ENCODE measurements around the gene HORMAD2. TPM values are rescaled to one million over a fixed set of nuclear protein-coding genes. Genes with fewer than 3 reads are reported as not detected.

The HORMAD2 gene
- total and polyA plus RNA-seq, 2 donors (not counting 3 experiments of a cell fraction or from before 2014, with no cell fraction given) = not detected

DNA sequence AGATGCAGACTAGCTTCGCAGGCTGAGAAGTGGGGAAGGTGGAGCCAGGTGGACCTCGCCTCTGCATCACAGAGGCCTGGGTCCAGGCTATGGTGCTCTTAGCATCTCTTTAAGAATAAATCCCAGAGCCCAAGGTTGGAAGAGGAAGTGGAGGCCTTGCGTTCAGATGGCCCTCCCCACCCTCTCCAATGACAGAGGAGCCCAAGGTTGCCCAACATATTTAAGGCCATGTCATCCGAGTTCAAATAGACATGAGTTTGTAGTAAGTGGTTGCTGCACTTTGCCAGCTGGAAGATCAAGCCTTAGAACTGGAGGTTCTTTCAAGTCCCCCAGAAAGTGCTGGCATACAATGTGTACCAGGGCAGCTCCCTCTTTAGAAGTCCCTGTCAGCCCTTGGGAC is 47.1 kb upstream of the HORMAD2 start:
- H4K20me1 ChIP-seq (replicated peaks; ENCODE audit: control insufficient read depth, extremely low read depth, insufficient read depth, low read length) = no peaks in the 10 kb centered on the region
- intact Hi-C loops (cut with micrococcal nuclease) = no loop called here
- dilution Hi-C loops (cut with MboI; ENCODE audit: extremely low pct_ligation_motif_present, low sequenced_read_pairs) = no loop called here

GRCh38 chr22:30033901-30034300 is 46.4 kb upstream of the HORMAD2 start:
- CTCF ChIA-PET = interaction anchor here (0.7 to 2.0 kb wide), 5 partner anchors 21 to 29 kb away, joined by 3 to 6 read pairs (median 3); no protein-coding TSS in a partner anchor
- no peak for TF ChIP-seq MYC (IDR thresholded peaks at IDR 0.05; ENCODE audit: low read depth, low read length)
- no peak for TF ChIP-seq FOS (IDR thresholded peaks at IDR 0.05; ENCODE audit: borderline replicate concordance, insufficient read depth, low read length)
- TF ChIP-seq JUN (IDR thresholded peaks at IDR 0.05; ENCODE audit: borderline replicate concordance, insufficient read depth, insufficient read length, low read depth) = no peak
- TF ChIP-seq, protein P1, sequence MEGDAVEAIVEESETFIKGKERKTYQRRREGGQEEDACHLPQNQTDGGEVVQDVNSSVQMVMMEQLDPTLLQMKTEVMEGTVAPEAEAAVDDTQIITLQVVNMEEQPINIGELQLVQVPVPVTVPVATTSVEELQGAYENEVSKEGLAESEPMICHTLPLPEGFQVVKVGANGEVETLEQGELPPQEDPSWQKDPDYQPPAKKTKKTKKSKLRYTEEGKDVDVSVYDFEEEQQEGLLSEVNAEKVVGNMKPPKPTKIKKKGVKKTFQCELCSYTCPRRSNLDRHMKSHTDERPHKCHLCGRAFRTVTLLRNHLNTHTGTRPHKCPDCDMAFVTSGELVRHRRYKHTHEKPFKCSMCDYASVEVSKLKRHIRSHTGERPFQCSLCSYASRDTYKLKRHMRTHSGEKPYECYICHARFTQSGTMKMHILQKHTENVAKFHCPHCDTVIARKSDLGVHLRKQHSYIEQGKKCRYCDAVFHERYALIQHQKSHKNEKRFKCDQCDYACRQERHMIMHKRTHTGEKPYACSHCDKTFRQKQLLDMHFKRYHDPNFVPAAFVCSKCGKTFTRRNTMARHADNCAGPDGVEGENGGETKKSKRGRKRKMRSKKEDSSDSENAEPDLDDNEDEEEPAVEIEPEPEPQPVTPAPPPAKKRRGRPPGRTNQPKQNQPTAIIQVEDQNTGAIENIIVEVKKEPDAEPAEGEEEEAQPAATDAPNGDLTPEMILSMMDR (IDR thresholded peaks at IDR 0.05; ENCODE audit: extremely low read depth in 1 of 2, insufficient read depth in 1 of 2, low read depth in 1 of 2, low read length in 2 of 2) = no peak
- TF ChIP-seq GATA2 (IDR thresholded peaks at IDR 0.05; ENCODE audit: insufficient read depth, insufficient read length, low read depth, low read length) = no peak
- POLR2A ChIA-PET = no interaction called here
- H3K4me2 ChIP-seq (ENCODE audit: insufficient read depth, low read length) = no peak overlapping the region
- FAIRE-seq (no peak), DNase-seq (ENCODE audit: low read depth, low spot score) (no peak)
- H3K4me3 ChIP-seq (replicated peaks in 1 of 3; ENCODE audit: insufficient read depth in 1 of 3, low read depth in 1 of 3, low read length in 3 of 3) = no peak overlapping the region
- no peaks in the 10 kb centered on the region for H3K27me3 ChIP-seq (ENCODE audit: control insufficient read depth in 2 of 2, insufficient read depth in 2 of 2, low read length in 2 of 2)
- dilution Hi-C loops (cut with MboI; ENCODE audit: extremely low pct_ligation_motif_present, low sequenced_read_pairs) = no loop called here
- no peak overlapping the region for H3K27ac ChIP-seq (ENCODE audit: insufficient read depth, low read depth, low read length)
- BruUV-seq (replicated peaks) = no TSS peak
- intact Hi-C loops (cut with micrococcal nuclease) = no loop called here
- H3K4me1 ChIP-seq (ENCODE audit: control insufficient read depth, extremely low read depth, insufficient read depth, low read length) = peaks cover 8% of the 10 kb centered on the region
- no peaks in the 10 kb centered on the region for H3K9me3 ChIP-seq (replicated peaks; ENCODE audit: control insufficient read depth, insufficient read depth, low read length)
- no peaks in the 10 kb centered on the region for H3K9me1 ChIP-seq (replicated peaks; ENCODE audit: control insufficient read depth, extremely low read depth, insufficient read depth, low read length)
- no peaks in the 10 kb centered on the region for H3K36me3 ChIP-seq (ENCODE audit: control insufficient read depth in 2 of 2, extremely low read depth in 1 of 2, insufficient read depth in 2 of 2, low read length in 2 of 2)
- H3K79me2 ChIP-seq (ENCODE audit: control insufficient read depth, insufficient read depth, low read length) = no peaks in the 10 kb centered on the region
- no peak overlapping the region for H3K9ac ChIP-seq (replicated peaks; ENCODE audit: extremely low read depth, insufficient read depth, low read length)
- no peak overlapping the region for H2AFZ ChIP-seq (ENCODE audit: low read depth, low read length)
- H4K20me1 ChIP-seq (replicated peaks; ENCODE audit: control insufficient read depth, extremely low read depth, insufficient read depth, low read length) = no peaks in the 10 kb centered on the region

More for the DNA sequence above, 47.1 kb upstream of the HORMAD2 start:
- POLR2A ChIA-PET = no interaction called here
- no TSS peak for BruUV-seq (replicated peaks)
- Histone ChIP-seq H3K36me3 (ENCODE audit: control insufficient read depth in 2 of 2, extremely low read depth in 1 of 2, insufficient read depth in 2 of 2, low read length in 2 of 2) (no peaks in the 10 kb centered on the region), H3K79me2 (ENCODE audit: control insufficient read depth, insufficient read depth, low read length) (no peaks in the 10 kb centered on the region), H3K4me2 (ENCODE audit: insufficient read depth, low read length) (no peak overlapping the region), H3K4me1 (ENCODE audit: control insufficient read depth, extremely low read depth, insufficient read depth, low read length) (peaks cover 1% of the 10 kb centered on the region), H3K27me3 (ENCODE audit: control insufficient read depth in 2 of 2, insufficient read depth in 2 of 2, low read length in 2 of 2) (no peaks in the 10 kb centered on the region), H2AFZ (ENCODE audit: low read depth, low read length) (no peak overlapping the region), H3K9me1 (replicated peaks; ENCODE audit: control insufficient read depth, extremely low read depth, insufficient read depth, low read length) (no peaks in the 10 kb centered on the region), H3K4me3 (replicated peaks in 1 of 3; ENCODE audit: insufficient read depth in 1 of 3, low read depth in 1 of 3, low read length in 3 of 3) (no peak overlapping the region), H3K27ac (ENCODE audit: insufficient read depth, low read depth, low read length) (no peak overlapping the region), H3K9ac (replicated peaks; ENCODE audit: extremely low read depth, insufficient read depth, low read length) (no peak overlapping the region), H3K9me3 (replicated peaks; ENCODE audit: control insufficient read depth, insufficient read depth, low read length) (no peaks in the 10 kb centered on the region)
- CTCF ChIA-PET = interaction anchor here (0.9 to 1.6 kb wide), 4 partner anchors 21 to 222 kb away, joined by 3 to 5 read pairs (median 4); no protein-coding TSS in a partner anchor
- FAIRE-seq = no peak
- no peak for DNase-seq (ENCODE audit: low read depth, low spot score)
- TF ChIP-seq FOS (IDR thresholded peaks at IDR 0.05; ENCODE audit: borderline replicate concordance, insufficient read depth, low read length) (no peak), POLR2AphosphoS5 (IDR thresholded peaks at IDR 0.05; ENCODE audit: insufficient read depth, low read depth, low read length) (no peak), GATA2 (IDR thresholded peaks at IDR 0.05; ENCODE audit: insufficient read depth, insufficient read length, low read depth, low read length) (no peak), EZH2 (IDR thresholded peaks at IDR 0.05; ENCODE audit: borderline replicate concordance, low read depth, low read length, severe bottlenecking) (no peak)
- TF ChIP-seq, protein P1 (IDR thresholded peaks at IDR 0.05; ENCODE audit: extremely low read depth in 1 of 2, insufficient read depth in 1 of 2, low read depth in 1 of 2, low read length in 2 of 2) = no peak

Measured in endothelial cell of umbilical vein (primary cell).